ENCODE measurements around the gene LPAR2.

LPAR2 gene

DNA sequence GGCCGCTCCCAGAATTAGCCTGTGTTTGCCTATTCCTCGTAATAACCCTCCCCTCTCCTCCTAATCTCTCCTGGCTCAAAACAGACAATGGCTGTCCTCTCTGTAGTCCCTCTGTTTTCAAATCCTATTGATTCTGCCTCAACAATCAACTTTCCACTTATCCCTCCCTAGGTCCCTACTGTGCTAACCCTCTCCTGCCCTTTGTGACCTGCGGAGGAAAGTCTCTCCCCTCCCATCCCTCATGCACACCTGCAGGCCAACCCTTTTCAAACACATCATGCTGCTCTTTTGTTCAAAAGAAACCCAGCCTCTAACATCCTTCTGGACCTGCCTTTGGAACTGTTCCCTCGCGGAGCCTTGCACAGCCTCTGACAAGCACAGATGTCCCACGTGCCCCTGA is 52.6 kb downstream of the LPAR2 start:
- no CpG with 5 or more reads among the region's 6 CpGs for WGBS (ENCODE audit: extremely low coverage, insufficient coverage, insufficient read length)

More for the DNA sequence above, 52.6 kb downstream of the LPAR2 start:
- H3K79me2 ChIP-seq (ENCODE audit: control insufficient read depth, insufficient read depth, low read length, poor library complexity) = no peaks in the 10 kb centered on the region
- no peak overlapping the region for H3K27ac ChIP-seq (ENCODE audit: low read depth, low read length)
- no peak overlapping the region for H3K4ac ChIP-seq (ENCODE audit: low read depth, low read length)
- H3K79me1 ChIP-seq (ENCODE audit: low read length) = no peaks in the 10 kb centered on the region
- no peak overlapping the region for H2BK120ac ChIP-seq (ENCODE audit: insufficient read depth, low read length, poor library complexity)
- no peaks in the 10 kb centered on the region for H3K9me3 ChIP-seq (ENCODE audit: insufficient read depth, low read depth, low read length)
- no peak overlapping the region for H3K14ac ChIP-seq (ENCODE audit: low read length)
- H4K12ac ChIP-seq (ENCODE audit: low read depth, low read length) = no peak overlapping the region
- H2AK5ac ChIP-seq (ENCODE audit: low read length) = no peak overlapping the region
- no peak overlapping the region for H3K18ac ChIP-seq (ENCODE audit: low read length)
- DNase-seq = no peak
- no peaks in the 10 kb centered on the region for H3K27me3 ChIP-seq (ENCODE audit: insufficient read depth, low read length)
- no peak overlapping the region for H3K9ac ChIP-seq (ENCODE audit: low read length)
- H2BK5ac ChIP-seq (ENCODE audit: low read depth, low read length, poor library complexity) = no peak overlapping the region
- no peak overlapping the region for H4K91ac ChIP-seq (ENCODE audit: low read depth, low read length)
- H4K8ac ChIP-seq (ENCODE audit: low read depth, low read length) = no peak overlapping the region
- H2AFZ ChIP-seq (ENCODE audit: insufficient read depth, low read length, poor library complexity) = no peak overlapping the region
- H3K4me2 ChIP-seq (ENCODE audit: low read length) = no peak overlapping the region
- H3K4me3 ChIP-seq (ENCODE audit: low read depth, low read length) = no peak overlapping the region
- no peak overlapping the region for H2BK12ac ChIP-seq (ENCODE audit: low read length)
- H3K4me1 ChIP-seq (ENCODE audit: control insufficient read depth in 1 of 2, insufficient read depth in 2 of 2, low read length in 2 of 2) = no peaks in the 10 kb centered on the region
- no peaks in the 10 kb centered on the region for H3K36me3 ChIP-seq (ENCODE audit: control insufficient read depth in 1 of 2, insufficient read depth in 2 of 2, low read length in 2 of 2)
- no peak overlapping the region for H3K23ac ChIP-seq (ENCODE audit: low read length)
